ENCODE results near the gene UBE2L3.

DNA sequence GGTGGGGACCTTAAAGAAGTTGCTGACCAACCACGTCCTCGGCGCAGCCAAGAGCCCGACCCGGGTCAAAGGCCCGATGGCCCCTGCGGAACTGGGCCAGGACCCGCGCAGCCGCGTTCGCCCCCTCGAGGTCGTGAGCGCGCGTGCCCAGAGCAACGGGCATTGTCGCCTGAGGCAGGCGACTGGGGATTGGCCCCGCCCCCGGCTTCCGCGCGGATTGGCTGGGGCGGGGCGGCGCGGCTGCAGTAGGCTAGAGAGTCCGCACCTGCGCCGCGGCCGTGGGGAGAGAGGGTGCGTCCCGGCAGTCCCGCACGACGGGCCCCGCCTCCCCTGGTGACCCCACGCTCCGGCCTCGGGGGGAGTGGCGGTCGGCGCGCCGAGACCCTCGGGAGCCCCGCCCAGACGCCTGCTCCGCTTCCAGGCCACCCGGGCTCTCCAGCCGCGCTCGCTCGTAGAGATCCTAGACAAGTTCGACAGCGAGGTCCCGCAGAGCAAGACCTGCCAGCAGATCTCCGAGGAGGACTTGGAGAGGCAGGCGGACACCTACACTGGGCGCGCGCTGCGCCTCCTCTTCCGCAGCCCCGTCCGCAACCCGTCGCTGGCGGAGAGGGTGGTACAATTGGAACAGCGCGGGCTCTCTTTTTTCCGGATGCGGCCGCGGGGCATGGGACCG lies 90.0 kb downstream of the UBE2L3 start:
- TF ChIP-seq, protein P1, sequence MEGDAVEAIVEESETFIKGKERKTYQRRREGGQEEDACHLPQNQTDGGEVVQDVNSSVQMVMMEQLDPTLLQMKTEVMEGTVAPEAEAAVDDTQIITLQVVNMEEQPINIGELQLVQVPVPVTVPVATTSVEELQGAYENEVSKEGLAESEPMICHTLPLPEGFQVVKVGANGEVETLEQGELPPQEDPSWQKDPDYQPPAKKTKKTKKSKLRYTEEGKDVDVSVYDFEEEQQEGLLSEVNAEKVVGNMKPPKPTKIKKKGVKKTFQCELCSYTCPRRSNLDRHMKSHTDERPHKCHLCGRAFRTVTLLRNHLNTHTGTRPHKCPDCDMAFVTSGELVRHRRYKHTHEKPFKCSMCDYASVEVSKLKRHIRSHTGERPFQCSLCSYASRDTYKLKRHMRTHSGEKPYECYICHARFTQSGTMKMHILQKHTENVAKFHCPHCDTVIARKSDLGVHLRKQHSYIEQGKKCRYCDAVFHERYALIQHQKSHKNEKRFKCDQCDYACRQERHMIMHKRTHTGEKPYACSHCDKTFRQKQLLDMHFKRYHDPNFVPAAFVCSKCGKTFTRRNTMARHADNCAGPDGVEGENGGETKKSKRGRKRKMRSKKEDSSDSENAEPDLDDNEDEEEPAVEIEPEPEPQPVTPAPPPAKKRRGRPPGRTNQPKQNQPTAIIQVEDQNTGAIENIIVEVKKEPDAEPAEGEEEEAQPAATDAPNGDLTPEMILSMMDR (IDR thresholded peaks at IDR 0.05): no peak
- peak in 1 of 2 donors; percentile 16 for TF ChIP-seq POLR2A (IDR thresholded peaks at IDR 0.05)
